Vagina (tissue), 2 donors: ENCODE measurements around the gene IQGAP2.

Source experiments
- CTCF ChIP-seq, 3 experiments: fragments of 450-650 bp in 2 of 3; fragments of 200-600 bp in 1 of 3; sonication (generic) in 1 of 3; IDR thresholded peaks; one replicate each; pipeline ENCODE4 v1.5.1; 2017 to 2019; ENCODE audit warnings: antibody characterized with exemption in 3 of 3, mild to moderate bottlenecking in 2 of 3, moderate library complexity in 2 of 3
- POLR2A ChIP-seq, 2 donors: fragments of 450-650 bp; IDR thresholded peaks; one replicate each; pipeline ENCODE4 v1.6.1; 2017; ENCODE audit warnings: antibody characterized with exemption in 2 of 2, mild to moderate bottlenecking in 2 of 2, moderate library complexity in 2 of 2

GRCh38 chr5:76383126-76383832, 19.8 kb upstream of the IQGAP2 start:
- TF ChIP-seq CTCF (IDR thresholded peaks at IDR 0.05) (no peak), POLR2A (IDR thresholded peaks at IDR 0.05) (no peak)
